Fibroblast of upper back skin (primary cell): ENCODE data around the gene DNASE1L1.

Experiments used
- DNase-seq: peaks from one replicate; pipeline ENCODE4 v3.0.0-alpha.2; 2013

Gene DNASE1L1

GRCh38 chrX:154380787-154381186 is 28.3 kb downstream of the DNASE1L1 start:
- no peak for DNase-seq

DNA sequence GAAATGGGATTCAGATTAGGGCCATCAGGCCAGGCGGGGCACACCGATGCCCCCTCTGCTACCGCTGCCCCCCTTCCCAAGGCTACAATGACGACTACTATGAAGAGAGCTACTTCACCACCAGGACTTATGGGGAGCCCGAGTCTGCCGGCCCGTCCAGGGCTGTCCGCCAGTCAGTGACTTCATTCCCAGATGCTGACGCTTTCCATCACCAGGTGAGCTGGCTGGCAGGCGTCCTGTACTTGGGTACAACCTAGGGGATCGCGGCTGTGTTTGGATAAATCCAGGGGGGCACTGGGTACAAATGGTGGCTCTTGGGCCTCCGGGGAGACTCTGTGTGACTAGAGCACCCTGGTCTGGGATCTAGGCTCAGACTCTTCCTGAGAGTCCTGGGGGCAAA is 28.9 kb downstream of the DNASE1L1 start:
- DNase-seq: no peak

- no peak for DNase-seq
Observed at GRCh38 chrX:154379569-154379951, 29.5 kb downstream of the DNASE1L1 start.

GRCh38 chrX:154378799-154379568 is 30.1 kb downstream of the DNASE1L1 start, which contains the start of gene EMD:
Gene EMD, plus strand, starts transcription at chrX:154379295. Its CDS starts 190 bp downstream, at chrX:154379485.
- peak; percentile 98 for DNase-seq

DNA sequence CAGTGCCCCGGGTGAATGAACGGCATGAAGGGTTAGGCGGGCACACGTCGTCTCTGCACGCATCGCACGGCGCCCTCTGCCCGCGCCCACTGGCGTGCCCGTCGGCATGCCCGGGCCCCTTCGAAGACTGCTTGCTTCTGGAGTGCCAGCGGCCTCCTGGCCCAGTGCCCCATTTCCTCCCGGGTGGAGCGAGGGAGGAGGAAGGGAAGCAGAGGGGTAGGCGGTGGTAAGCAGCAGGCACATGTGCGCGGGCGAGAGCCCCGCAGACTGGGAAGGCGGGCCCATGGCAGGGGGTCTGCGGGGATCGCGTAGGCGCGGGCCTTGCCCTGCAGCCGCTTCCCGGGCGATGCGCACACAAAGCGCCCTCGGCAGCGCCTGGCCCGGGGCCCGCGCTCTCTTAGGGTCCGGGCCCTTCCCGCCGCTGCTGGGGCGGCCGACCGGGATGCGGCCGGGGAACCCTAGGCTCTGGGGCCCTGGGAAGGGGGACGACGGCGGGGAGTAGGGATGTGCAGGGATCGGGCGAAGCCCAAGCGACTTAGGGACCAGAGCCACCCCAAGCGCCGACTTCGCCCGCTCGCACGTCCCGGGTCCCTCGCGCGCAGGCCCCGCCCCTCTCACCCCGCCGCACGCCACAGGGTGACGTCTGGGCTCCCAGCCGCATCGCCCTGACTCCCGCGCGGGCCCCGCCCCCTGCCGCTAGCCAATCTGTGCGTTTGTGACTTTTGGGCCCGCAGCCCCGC is 30.8 kb downstream of the DNASE1L1 start:
- DNase-seq: peak; percentile 50

GRCh38 chrX:154376774-154377173 is 32.3 kb downstream of the DNASE1L1 start:
- peak; percentile 52 for DNase-seq

- DNase-seq: no peak
Observed at GRCh38 chrX:154375156-154375504, 33.9 kb downstream of the DNASE1L1 start.

DNA sequence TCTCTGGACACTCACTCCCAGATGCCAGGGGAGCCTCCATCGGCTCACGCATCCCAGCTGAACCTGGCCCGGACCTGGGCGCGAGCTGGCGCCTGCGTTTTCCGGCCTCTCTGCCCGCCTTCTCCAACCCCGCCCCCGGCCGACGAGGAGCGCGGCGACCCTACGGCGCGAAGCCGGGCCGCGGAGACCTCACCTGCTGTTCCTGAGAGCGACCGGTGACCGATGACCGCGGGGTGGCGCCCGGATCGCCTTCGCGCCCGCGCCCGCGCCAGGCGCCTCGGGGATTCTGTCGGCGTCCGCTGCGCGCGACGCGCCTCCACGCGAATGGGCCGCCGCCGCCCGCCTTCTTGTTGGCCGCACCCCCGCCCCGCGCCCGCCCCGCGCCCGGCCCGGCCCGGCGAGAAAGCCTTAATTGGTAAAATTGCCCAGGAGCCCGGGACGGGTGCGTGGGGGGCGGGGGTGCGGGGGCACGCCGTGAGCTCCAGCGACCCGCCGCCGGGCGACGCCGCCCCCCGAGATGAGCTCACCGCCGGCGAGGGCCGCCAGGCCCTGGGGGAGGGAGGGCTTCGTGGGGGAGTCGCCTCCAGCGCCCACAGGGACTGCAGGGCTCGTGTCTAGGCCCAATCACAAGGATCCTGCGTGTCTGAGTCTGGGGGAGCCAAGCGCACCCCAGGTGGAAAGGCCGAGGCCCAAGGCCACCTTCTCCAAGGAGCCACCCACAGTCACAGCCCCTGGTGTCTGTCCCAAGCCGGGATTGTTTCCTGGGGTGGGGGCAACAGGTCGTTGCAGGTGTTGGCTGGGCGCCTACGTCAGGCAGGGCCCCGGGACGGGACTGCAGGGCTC is 34.5 kb downstream of the DNASE1L1 start, which contains the start of gene FLNA:
Gene FLNA, minus strand, starts transcription at position 322 of the 843 bp plus-strand sequence. CDS start 3,389 bp downstream, outside the sequence.
- peak; percentile 53 for DNase-seq

DNA sequence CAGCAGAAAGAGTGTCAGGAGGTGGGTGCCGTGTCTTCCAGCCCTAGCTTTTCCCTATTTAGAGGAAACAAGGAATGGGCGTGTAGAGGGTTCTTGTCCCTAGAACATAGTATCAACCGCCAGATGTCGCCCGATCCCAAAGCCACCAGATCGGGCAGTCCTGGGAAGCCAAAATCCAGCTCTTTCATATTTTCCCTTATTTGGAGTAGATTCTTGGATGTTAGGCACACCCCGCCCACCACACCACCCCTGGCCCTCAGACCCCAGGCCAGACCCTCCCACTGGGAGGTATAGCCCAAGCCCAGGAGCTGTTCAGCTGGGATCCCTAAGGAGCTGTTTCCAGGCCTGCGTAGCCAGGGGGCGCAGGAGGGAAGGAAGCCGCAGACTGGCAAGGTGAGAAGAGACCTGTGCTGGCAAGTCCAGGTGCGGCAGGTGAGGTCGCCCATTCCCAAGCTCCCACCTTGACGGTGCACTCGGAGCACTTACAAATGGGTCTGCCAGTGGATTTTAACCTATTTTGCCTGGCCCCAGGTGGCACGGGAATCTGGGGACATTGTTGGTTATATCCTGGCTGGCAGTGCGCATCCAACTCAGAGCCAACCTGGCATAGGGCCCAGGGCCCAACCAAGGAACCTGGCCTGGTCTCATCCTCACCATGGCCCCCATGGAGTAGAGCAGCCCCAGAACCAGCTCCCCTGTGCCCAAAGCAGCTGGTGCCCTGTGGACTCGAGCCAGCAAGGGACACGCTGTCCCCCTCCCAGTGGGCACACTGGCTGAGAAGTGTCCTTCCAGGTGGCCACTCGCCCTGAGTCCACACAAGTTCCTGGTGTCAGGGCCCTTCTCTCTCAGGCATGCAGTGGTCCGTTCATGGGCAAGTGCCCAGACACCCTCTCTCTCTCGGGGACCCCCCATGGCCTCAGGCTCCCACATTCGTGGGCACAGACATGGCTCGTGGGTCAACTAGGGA is 35.4 kb downstream of the DNASE1L1 start:
- peak; percentile 90 for DNase-seq

DNA sequence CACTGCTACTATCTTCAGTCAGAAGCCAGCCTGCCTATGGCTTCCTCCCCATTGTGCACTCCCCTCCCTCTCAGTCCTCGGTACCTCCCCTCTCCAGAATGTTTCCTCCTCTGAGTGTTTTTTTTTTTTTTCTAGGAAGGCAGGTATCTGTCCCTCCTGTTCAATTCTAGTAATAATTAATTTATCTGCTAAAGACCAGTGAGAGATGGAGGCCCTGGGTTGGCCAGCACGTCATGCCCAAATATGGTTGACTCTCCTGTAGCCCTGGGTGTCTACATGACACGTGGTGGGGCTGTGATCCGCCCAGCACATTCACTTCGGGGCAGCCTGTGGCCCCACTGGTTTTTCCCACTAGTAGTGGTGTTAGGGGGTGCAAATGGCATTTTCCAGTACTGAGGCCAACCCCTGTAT is 36.4 kb downstream of the DNASE1L1 start:
- DNase-seq: peak; percentile 58

- DNase-seq: no peak
Observed at GRCh38 chrX:154371789-154372300, 37.2 kb downstream of the DNASE1L1 start.

GRCh38 chrX:154371017-154371788 is 37.9 kb downstream of the DNASE1L1 start:
- DNase-seq: peak; percentile 95

DNA sequence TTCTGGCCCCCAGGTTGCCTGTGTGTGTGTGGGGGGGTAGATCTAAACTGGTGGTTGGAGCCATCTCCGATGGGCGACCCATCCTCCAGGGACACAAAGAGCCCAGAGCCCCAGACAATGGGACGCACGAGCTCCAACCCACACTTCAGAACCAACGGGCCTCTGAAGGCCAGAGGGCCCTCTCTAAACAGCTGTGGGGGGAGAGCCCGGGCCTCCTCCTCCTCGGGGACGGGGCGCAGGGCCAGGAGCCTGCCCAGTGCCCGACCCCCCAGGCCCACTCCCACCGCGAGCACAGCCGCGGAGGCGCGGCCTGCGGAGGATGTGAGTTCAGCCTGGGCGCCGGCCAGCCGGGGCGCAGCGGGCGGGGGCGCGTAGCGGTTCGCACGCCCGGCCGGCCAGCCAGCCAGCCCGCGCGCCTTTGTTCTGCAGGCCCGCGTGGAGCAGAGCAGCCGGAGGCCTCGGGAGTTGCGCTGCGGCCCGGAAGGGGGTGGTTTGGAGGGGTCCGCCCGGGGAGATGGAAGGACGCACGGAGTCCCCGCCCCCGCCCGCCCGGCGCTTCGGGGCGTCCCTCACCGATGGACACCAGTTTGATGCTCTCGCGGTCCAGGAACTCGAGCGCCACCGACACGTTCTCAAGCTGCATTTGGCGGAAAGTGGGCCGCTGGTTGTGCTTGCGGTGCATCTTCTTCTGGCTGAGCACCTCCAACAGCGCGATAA is 38.6 kb downstream of the DNASE1L1 start:
- no peak for DNase-seq

DNA sequence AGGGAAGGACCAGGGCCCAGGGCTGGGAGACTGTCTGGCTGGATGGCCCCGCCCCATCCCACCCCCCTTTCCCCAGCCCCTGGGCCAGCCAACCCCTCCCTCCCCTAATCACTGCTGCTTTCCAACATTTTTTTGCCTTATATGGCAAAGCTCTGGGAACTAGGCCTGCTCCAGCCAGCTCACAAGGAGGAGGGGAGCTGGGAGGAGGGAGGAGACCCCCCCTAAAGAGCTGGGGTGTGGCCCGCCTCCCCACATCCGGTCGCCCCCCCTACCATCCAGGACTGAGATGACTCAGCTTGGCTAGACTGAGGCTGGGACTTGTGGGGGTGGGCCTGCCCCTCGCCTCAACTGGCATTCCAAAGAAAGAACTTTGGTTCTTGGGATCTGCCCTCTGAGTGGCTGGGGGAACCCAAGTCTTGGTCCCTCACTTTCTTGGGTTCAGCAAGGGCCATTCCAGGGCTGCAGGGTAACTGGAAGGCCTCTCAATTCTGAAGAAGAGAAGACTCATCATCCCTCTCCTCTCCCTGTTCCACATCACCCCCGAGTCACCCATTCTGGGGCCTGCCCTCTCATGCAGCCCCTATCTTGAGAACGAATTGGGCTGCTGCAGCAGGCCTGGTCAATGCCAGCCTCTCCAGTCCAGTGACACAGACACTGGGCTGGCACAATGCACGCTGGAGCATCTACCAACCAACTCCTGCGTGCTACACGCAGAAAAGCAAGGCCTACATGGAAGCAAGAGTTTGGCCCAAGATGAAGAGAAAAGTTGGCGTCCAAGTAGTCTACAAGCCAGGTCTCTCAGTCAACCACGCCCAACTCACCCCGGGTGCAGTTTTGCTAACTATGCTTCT is 39.4 kb downstream of the DNASE1L1 start:
- peak; percentile 96 for DNase-seq

DNA sequence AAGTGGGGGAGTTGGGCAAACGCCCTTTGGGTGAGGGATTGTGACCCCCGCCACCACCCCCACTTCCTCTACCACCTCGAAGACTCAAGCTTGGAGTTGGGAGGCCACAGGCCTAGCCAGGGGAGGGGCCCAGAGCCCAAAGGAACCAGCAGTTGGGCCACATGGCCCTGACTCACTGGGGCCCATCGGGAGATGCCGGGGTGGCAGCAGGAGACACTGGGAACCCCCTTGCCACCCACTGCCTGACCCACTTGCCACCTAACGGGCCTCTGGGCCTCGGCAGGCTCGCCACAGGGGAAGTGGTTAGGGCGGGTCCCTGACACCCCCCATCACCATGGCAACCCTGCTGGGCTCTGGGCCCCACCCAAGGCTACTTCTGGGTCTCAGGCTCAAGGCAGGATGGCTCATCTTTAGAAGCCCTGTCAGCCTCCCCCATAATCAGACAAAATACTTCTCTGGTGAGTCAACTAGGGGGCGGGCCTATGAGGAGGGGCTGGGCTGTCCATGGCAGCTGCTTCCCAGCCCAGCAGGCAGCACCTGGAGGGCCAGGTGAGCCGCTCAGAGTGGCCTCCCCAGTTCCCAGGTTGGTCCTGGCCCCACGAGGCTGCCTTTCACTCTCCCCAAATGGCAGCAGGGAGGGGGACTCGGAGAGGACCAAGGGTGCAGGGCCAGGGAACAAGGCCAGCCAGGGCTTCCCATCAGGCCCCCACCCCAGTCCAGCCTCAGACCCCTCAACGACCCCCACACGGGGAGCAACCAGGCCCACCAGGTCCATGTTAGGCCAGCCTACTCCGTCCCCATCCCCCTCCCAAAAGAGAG is 40.2 kb downstream of the DNASE1L1 start:
- DNase-seq: peak; percentile 91

DNA sequence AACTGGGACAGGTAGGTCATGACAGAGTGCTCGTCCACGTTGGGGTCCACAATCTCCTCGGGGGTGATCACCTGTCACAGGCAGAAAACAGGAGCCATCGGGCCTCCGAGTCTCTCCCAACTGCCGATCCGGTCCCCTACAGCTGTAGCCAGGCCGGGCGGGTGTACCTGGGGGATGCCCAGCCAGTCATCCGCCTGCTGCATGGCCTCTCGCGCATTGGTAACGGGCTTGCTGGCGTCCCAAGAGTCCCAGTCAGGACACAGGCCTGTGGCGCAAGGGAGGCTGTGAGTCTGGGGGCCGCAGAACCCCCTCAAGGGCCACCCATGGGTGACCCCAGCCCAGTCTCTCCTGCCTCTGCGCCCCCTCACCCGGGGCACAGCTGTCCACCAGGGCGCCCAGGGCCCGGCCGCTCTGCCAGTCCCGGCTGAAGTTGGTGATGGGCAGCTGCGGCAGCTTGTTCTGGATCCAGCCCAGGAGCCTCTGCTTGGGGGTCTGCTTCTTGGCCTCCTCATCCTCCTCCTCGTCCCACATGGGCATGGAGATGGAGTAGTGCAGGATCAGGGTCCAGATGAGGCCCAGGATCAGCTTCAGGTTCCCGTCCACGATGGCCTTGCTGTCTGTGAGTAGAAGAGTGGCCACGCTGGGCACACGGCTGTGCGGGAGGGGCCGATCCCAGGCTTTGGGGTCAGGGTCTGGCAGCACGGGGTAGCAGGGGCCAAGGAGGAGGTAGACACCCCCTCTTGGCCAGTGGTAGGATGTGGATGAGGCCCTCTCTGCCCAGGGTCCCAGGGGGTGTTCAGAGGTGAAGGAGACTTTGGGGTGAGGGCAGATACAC is 41.4 kb downstream of the DNASE1L1 start:
- DNase-seq: no peak

DNA sequence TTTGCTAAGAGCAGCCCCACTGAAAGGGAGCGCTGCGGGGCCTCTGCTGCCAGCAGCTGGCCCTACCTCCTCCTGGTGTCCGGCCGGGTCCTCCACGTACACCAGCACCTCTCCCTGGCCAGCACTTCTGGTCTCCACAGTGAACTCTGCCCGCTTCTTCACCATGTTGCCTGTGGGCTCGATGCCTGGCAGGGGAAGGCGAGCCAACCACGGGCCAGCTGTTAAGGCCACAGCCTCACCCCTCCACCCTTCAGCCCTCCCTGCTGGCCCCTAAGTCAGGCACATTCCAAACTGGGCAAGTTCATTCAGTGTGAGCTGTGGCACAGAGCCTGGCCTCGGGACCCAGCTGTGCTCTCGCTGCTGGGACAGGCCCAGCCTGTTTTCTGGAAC is 42.4 kb downstream of the DNASE1L1 start:
- DNase-seq: no peak
